H7 (cell line): ENCODE measurements around the gene ZC3H12C. TPM values are rescaled to one million over a fixed set of nuclear protein-coding genes. Genes with fewer than 3 reads are reported as not detected.
A peak's percentile ranks its signal among the peaks of the same experiment; 100 is the strongest.
"Not testable (repeated sequence)": the region's sequence is repeated elsewhere in the genome, so short reads cannot be mapped to it uniquely, and the experiment has no call there.

Experiments used
- DNase-seq: peaks from one replicate; pipeline ENCODE4 v3.0.0; 2012
- H3K27me3 ChIP-seq: 2 replicates; pipeline ENCODE4 v1.6.0; 2011; ENCODE audit warnings: mild to moderate bottlenecking, low read length; ENCODE audit not compliant: control insufficient read depth, insufficient read depth
- H3K36me3 ChIP-seq: replicated peaks from 2 replicates; pipeline ENCODE4 v1.5.1; 2011; ENCODE audit warnings: low read length; ENCODE audit not compliant: control insufficient read depth, insufficient read depth
- H3K4me3 ChIP-seq: 2 replicates; pipeline ENCODE4 v1.5.1; 2011; ENCODE audit warnings: low read depth, mild to moderate bottlenecking, control low read depth, low read length, moderate library complexity; ENCODE audit not compliant: insufficient read depth
- total RNA-seq: library from RNA; depleted of rRNA; stranded (reverse); fragments of >200 nt; shearing (Covaris generic); gene quantifications from 2 replicates; pipeline ENCODE4 v1.2.3, GENCODE V29; 2014; rRNA removed

The ZC3H12C gene
- total RNA-seq, 1 experiment from 2014 or later, result 0.69 TPM

DNA sequence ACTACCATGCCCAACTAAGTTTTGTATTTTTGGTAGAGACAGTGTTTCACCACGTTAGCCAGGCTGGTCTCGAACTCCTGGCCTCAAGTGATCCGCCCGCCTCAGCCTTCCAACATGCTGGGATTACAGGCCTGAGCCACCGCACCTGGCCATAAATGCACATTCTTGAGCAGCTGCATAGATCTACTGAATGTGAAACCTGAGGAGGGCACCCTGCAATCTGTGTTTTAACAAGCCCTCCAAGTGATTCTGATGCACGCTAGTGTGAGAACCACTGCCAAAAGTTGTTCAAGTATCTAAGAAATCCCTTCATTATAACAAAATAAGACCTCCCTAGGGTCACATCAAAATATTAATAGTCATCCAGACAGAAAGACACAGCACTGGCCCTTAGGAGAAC, 113.9 kb downstream of the ZC3H12C start:
- no peak overlapping the region for H3K4me3 ChIP-seq
- DNase-seq, result no peak
- H3K27me3 ChIP-seq, result no peaks in the 10 kb centered on the region
- no peaks in the 10 kb centered on the region for H3K36me3 ChIP-seq

DNA sequence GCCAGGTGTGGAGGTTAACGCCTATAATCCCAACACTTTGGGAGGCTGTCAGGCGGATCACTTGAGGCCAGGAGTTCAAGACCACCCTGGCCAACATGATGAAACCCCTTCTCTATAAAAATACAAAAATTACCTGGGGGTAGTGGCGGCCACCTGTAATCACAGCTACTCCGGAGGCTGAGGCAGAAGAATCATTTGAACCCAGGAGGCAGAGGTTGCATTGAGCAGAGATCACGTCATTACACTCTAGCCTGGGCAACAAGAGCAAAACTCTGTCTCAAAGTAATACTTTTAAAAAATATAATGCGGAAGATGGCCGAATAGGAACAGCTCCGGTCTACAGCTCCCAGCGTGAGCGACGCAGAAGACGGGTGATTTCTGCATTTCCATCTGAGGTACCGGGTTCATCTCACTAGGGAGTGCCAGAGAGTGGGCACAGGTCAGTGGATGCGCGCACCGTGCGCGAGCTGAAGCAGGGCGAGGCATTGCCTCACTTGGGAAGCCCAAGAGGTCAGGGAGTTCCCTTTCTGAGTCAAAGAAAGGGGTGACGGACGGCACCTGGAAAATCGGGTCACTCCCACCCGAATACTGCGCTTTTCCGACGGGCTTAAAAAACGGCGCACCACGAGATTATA, 115.6 kb downstream of the ZC3H12C start:
- not testable (repeated sequence) for DNase-seq, H3K27me3 ChIP-seq, H3K36me3 ChIP-seq
- H3K4me3 ChIP-seq, result peak overlapping the region; percentile 30

DNA sequence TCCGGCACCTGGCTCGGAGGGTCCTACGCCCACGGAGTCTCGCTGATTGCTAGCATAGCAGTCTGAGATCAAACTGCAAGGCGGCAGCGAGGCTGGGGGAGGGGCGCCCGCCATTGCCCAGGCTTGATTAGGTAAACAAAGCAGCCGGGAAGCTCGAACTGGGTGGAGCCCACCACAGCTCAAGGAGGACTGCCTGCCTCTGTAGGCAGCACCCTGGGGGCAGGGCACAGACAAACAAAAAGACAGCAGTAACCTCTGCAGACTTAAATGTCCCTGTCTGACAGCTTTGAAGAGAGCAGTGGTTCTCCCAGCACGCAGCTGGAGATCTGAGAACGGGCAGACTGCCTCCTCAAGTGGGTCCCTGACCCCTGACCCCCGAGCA, 116.1 kb downstream of the ZC3H12C start:
- H3K36me3 ChIP-seq, DNase-seq, H3K27me3 ChIP-seq: not testable (repeated sequence)
- H3K4me3 ChIP-seq, result peak overlapping the region; percentile 30

DNA sequence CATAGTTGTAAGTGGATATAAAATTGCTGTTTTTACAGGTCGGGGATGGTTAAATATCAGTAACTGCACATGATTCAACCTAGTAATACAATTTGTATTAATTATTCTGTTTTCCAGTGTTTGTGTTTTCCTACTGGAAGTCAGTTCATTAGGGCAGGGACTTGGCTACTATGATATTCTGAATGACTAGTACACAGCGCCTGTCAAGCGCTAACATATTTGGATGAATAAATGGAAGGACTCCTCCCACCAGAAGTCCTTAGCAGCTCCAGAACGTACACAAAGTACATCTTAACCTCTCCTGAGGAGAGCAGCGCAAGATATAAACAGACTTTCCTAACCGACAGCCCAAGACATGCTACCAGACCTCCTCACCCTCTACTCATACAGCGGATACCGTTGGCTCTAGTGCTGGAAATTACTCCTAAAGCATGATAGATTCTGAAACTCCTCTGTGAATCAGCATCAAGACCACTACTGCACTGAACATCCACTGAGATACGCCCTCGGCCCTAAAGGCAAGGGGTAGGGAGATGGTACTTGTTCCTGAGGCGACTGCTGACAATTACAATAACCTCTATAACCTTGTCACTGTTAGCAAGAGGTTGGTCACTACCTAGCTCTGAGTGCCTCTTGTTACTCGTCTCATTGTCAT, 124.2 kb downstream of the ZC3H12C start:
- H3K27me3 ChIP-seq, result no peaks in the 10 kb centered on the region

DNA sequence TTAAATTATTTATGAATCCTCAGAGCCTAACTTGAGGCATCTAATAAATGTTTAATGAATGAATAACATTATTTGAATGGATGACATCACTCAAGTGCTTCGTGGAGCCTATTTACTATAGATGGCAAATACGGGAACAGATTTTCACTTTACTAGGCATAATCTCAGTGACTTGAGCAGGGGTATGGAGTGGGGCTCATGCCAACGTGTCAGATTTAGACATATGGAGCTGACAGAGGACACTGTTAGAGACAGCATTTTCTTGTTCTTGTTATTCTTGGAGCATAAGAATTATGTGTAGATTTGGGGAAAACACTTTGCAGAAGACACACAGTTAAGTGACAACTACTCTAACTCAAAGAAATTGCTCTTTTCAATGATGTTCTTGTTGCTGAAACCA, 124.7 kb downstream of the ZC3H12C start:
- DNase-seq, result no peak
- no peaks in the 10 kb centered on the region for H3K27me3 ChIP-seq
- H3K4me3 ChIP-seq, result no peak overlapping the region
- no peaks in the 10 kb centered on the region for H3K36me3 ChIP-seq

More for the DNA sequence above, 124.2 kb downstream of the ZC3H12C start:
- DNase-seq, result no peak
- no peaks in the 10 kb centered on the region for H3K36me3 ChIP-seq
- no peak overlapping the region for H3K4me3 ChIP-seq

DNA sequence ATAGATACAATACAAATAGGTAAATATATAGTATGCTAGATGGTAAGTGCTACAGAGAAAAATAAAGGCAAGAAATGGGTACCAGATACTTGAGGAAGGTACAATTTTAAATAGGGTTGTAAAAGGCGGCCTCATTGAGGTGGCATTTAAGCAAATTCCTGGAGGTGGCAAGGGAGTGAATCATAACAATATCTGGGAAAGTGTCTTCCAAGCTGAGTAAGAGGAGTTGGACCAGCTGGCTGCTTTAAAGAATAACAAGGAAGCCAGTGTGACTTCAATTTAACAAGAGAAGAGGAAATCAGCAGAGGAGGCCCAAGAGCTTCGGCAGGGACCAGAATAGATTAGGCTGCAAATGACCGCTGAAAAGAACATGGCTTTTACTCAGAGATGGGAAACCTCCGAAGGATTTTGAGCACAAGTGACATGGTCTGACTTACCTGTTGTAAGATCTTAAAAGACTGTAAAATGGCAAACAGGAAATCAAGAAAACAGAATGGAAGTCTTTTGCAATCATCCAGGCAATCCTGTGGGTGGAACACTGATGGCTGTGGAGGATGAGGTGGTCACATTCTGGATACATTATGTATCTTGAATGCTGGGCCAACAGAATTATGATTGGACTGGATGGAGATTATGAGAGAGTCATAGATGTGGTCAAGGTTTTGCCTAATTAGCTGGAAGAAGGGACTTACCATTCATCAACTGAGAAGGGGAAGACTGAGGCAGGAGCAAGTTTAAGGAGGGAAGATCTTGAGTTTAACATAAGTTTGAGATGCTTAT, 126.0 kb downstream of the ZC3H12C start:
- Histone ChIP-seq H3K4me3 (no peak overlapping the region), H3K27me3 (no peaks in the 10 kb centered on the region), H3K36me3 (no peaks in the 10 kb centered on the region)
- no peak for DNase-seq

Other genes with a start within 250 kb of the ZC3H12C start
- 64.6 and 72.1 TPM in 2 replicates for gene RDX, start 203.2 kb downstream of the ZC3H12C start, total RNA-seq